ENCODE measurements around the gene FBXO46. TPM values are rescaled to one million over a fixed set of nuclear protein-coding genes. Genes with fewer than 3 reads are reported as not detected.

Gene FBXO46
- total and polyA plus RNA-seq, 2 of the 13 experiments (the other 11 are each of a cell fraction or from before 2014, with no cell fraction given), result 6.2 to 6.4 TPM

DNA sequence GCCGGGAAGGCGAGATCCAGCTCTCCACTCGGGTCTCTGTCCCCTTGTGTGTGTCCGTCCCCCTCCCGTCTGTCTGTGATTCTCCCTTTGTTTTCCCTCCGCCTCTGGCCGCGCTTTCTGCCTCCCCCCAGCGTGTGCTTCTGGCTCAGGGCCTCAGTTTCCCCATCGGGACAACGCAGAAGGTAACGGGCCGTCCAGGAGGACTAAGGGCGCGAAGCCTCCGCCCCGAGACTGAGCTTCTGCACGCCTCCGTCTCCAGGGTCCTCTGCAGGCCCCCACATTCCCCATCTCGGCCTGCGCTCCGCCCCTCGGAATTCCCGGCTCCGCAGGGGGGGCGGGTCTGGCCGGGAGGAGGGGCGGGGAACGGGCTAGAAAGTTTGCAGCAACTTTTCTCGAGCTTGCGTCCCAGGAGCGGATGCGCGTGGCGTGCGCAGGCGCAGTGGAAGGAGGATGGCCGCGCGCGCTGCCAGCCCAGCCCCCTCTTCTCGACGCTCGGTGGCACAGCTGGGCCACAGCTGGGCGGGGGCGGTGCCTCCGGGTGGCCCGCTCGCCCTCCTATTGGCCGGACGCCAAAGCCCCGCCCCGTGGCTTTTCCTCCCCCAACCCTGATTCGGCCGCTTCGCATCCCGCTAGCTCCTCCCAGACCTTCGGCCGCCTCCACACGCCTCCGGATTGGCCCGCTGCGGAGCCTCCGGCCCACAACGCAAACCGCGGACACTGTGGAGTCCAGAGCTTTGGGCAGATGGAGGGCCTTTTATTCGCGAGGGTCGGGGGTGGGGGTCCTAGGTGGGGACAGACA lies 38.5 kb upstream of the FBXO46 start, which contains the start of gene SIX5 (continued):
- TF ChIP-seq, protein P1, sequence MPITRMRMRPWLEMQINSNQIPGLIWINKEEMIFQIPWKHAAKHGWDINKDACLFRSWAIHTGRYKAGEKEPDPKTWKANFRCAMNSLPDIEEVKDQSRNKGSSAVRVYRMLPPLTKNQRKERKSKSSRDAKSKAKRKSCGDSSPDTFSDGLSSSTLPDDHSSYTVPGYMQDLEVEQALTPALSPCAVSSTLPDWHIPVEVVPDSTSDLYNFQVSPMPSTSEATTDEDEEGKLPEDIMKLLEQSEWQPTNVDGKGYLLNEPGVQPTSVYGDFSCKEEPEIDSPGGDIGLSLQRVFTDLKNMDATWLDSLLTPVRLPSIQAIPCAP (CRISPR knock-in tag; IDR thresholded peaks at IDR 0.05; ENCODE audit: low read depth), result no peak
- no peak for TF ChIP-seq ZNF546 (CRISPR knock-in tag; conservative IDR thresholded peaks at IDR 0.05)
- TF ChIP-seq ELF1 (CRISPR knock-in tag; IDR thresholded peaks at IDR 0.05), result peak; percentile 67
- TF ChIP-seq ZFP36 (IDR thresholded peaks at IDR 0.05; ENCODE audit: borderline replicate concordance, low read depth, low read length, partially characterized antibody), result no peak
- TF ChIP-seq RORA (CRISPR knock-in tag; IDR thresholded peaks at IDR 0.05), result no peak
- TF ChIP-seq, protein P2, sequence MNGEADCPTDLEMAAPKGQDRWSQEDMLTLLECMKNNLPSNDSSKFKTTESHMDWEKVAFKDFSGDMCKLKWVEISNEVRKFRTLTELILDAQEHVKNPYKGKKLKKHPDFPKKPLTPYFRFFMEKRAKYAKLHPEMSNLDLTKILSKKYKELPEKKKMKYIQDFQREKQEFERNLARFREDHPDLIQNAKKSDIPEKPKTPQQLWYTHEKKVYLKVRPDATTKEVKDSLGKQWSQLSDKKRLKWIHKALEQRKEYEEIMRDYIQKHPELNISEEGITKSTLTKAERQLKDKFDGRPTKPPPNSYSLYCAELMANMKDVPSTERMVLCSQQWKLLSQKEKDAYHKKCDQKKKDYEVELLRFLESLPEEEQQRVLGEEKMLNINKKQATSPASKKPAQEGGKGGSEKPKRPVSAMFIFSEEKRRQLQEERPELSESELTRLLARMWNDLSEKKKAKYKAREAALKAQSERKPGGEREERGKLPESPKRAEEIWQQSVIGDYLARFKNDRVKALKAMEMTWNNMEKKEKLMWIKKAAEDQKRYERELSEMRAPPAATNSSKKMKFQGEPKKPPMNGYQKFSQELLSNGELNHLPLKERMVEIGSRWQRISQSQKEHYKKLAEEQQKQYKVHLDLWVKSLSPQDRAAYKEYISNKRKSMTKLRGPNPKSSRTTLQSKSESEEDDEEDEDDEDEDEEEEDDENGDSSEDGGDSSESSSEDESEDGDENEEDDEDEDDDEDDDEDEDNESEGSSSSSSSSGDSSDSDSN (CRISPR knock-in tag; IDR thresholded peaks at IDR 0.05), result peak; percentile 65
- TF ChIP-seq, protein P3, sequence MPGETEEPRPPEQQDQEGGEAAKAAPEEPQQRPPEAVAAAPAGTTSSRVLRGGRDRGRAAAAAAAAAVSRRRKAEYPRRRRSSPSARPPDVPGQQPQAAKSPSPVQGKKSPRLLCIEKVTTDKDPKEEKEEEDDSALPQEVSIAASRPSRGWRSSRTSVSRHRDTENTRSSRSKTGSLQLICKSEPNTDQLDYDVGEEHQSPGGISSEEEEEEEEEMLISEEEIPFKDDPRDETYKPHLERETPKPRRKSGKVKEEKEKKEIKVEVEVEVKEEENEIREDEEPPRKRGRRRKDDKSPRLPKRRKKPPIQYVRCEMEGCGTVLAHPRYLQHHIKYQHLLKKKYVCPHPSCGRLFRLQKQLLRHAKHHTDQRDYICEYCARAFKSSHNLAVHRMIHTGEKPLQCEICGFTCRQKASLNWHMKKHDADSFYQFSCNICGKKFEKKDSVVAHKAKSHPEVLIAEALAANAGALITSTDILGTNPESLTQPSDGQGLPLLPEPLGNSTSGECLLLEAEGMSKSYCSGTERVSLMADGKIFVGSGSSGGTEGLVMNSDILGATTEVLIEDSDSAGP (CRISPR knock-in tag; IDR thresholded peaks at IDR 0.05; ENCODE audit: borderline replicate concordance), result 0 out of 2 replicates have a peak, but pooled peaks have one; percentile 55
- peak; percentile 91 for TF ChIP-seq ZNF234 (CRISPR knock-in tag; conservative IDR thresholded peaks at IDR 0.05)
- peak; percentile 55; the same call in 1 of the 2 replicates for TF ChIP-seq ZNF543 (CRISPR knock-in tag; IDR thresholded peaks at IDR 0.05)
- TF ChIP-seq ZNF883 (CRISPR knock-in tag; IDR thresholded peaks at IDR 0.05; ENCODE audit: not compliant biosample characterization), result no peak
- TF ChIP-seq GLI4 (CRISPR knock-in tag; IDR thresholded peaks at IDR 0.05; ENCODE audit: borderline replicate concordance), result no peak
- 0 out of 2 replicates have a peak, but pooled peaks have one; percentile 15 for TF ChIP-seq ZNF550 (CRISPR knock-in tag; IDR thresholded peaks at IDR 0.05; ENCODE audit: borderline replicate concordance)
- TF ChIP-seq YEATS2 (CRISPR knock-in tag; IDR thresholded peaks at IDR 0.05; ENCODE audit: borderline replicate concordance), result peak; percentile 68; the same call in 1 of the 2 replicates
- no peak for TF ChIP-seq NR1H2 (CRISPR knock-in tag; IDR thresholded peaks at IDR 0.05; ENCODE audit: borderline replicate concordance, low read depth)
- peak; percentile 67; the same call in 1 of the 2 replicates for TF ChIP-seq POGZ (CRISPR knock-in tag; IDR thresholded peaks at IDR 0.05)
- TF ChIP-seq TBX2 (CRISPR knock-in tag; IDR thresholded peaks at IDR 0.05; ENCODE audit: borderline replicate concordance), result peak; percentile 91
- TF ChIP-seq, protein P4, sequence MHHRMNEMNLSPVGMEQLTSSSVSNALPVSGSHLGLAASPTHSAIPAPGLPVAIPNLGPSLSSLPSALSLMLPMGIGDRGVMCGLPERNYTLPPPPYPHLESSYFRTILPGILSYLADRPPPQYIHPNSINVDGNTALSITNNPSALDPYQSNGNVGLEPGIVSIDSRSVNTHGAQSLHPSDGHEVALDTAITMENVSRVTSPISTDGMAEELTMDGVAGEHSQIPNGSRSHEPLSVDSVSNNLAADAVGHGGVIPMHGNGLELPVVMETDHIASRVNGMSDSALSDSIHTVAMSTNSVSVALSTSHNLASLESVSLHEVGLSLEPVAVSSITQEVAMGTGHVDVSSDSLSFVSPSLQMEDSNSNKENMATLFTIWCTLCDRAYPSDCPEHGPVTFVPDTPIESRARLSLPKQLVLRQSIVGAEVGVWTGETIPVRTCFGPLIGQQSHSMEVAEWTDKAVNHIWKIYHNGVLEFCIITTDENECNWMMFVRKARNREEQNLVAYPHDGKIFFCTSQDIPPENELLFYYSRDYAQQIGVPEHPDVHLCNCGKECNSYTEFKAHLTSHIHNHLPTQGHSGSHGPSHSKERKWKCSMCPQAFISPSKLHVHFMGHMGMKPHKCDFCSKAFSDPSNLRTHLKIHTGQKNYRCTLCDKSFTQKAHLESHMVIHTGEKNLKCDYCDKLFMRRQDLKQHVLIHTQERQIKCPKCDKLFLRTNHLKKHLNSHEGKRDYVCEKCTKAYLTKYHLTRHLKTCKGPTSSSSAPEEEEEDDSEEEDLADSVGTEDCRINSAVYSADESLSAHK (CRISPR knock-in tag; IDR thresholded peaks at IDR 0.05; ENCODE audit: borderline replicate concordance), result no peak
- TF ChIP-seq JUNB (CRISPR knock-in tag; IDR thresholded peaks at IDR 0.05; ENCODE audit: borderline replicate concordance), result 0 out of 2 replicates have a peak, but pooled peaks have one; percentile 31
